Measurements from ENCODE around the gene ZNF701.
"Not testable (repeated sequence)": the region's sequence is repeated elsewhere in the genome, so short reads cannot be mapped to it uniquely, and the experiment has no call there.

The ZNF701 gene

DNA sequence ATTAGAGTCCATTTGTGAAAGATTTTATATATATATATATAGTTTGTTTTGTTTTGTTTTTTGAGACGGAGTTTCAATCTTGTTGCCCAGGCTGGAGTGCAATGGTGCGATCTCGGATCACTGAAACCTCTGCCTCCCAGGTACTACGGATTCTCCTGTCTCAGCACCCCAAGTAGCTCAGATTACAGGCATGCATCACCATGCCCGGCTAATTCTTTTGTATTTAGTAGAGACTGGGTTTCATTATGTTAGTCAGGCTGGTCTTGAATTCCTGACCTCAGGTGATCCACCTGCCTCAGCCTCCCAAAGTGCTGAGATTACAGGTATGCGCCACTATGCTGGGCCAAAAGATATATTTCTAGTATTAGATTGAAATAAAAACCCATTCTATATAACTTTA is 4.0 kb upstream of the ZNF701 start:
- DNase-seq (ENCODE audit: low read depth in 2 of 2): no peak

DNA sequence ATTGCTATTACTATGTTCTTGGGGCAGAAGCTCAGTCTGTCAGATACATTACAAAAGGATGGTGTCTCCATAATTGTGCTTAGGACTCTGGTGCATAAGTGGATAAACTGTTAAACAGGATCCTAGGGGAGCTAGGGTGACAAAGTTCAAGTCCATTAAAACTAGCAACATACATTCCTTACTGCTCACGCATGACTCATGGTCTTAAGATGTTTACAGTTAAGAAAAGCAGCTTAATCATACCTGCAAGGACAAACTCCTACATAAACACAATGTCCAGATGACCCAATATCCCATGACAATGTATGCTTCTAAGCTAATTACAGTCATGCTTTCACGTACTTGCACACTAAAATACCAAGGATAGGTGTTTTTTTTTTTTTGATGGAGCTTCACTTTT is 3.5 kb upstream of the ZNF701 start:
- no peak for DNase-seq (ENCODE audit: low read depth in 2 of 2)

DNA sequence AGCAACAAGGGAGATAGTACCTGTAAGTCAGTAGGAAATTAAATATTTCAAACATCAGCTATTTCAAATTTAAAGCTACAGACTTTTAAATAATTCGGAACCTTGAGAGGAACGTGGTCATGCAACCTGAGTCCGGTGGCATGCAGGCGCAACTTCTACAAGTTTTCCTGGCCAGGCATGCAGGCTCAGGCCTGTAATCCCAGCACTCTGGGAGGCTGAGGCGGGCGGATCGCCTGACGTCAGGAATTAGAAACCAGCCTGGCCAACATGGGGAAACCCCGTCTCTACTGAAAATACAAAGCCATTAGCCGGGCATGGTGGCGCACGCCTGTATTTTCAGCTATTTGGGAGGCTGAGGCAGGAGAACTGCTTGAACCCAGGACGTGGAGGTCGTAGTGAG is 2.2 kb upstream of the ZNF701 start:
- no peak for DNase-seq (ENCODE audit: low read depth in 2 of 2)

DNA sequence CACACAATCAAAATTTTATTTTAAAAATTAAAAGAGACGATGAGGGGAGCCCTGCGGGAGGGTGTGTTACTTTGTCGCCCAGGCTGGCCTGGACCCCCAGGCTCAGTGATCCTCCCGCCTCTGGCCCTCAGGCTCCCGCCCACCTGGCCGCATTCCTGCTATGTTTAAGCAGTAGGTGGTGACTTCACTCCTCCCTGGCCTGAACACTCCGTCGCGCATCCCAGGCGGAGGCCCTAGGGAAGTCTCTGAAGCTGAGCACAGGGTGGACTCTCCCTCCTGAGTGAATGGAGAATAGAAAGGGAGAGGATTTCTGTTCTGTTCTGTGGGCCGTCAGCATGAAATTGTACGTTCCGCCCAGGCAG is 468 bp upstream of the ZNF701 start:
- not testable (repeated sequence) for DNase-seq (ENCODE audit: low read depth in 2 of 2)

DNA sequence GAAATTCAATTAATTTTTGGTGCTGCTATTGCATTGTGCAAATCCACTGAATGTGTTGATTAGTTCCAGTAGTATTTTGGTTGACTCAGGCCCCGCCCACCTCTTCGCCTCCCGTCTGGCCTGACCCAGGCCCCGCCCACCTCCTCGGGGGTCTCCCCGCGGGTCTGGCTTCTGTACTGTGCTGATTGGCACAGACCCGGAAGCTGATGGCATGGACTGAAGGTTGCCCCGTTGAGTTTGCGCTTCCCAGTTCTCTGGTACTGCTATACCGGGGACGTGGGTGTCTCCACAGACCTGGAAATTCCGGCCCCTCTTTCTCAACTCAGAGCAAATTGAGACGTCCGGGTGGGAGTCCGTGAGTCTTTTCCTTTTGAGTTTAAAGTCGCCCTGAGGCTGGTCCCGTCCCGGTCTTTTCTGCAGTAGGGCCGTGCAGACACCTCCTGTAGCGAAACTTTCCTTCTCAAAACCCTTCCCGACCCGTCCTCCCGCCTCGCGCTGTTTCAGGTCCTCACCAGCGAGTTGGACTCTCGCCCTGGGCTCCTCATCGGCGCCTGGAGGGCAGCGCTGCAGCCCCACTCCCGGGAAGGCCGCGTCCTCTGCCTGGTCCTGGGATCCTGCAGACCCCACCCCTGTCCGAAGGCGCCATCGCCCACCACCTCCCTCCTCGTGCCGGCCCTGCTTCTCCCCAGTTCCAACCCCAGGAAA is 14.8 kb downstream of the ZNF701 start:
- no peak for DNase-seq (ENCODE audit: low read depth in 2 of 2)

DNA sequence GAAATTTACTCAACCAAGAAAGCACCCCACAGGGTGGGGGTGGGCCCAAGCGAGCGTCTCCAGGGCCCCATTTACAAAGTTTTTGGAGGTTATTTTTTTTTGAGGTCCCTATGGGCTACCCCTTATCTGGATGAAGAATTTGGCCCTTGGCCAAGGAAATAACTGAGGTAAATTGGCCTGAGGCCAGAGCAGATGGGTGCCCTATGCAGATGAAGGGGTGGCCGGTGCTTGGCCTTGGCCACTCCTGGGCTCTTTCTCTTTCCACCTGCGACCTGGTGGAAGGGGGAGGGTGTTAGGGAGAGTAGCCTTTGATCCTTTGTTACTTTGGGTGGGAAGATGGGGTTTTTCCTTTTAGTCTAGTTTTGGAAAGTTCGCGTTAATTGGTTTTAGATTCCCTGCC is 15.5 kb downstream of the ZNF701 start:
- DNase-seq (ENCODE audit: low read depth in 2 of 2): no peak

DNA sequence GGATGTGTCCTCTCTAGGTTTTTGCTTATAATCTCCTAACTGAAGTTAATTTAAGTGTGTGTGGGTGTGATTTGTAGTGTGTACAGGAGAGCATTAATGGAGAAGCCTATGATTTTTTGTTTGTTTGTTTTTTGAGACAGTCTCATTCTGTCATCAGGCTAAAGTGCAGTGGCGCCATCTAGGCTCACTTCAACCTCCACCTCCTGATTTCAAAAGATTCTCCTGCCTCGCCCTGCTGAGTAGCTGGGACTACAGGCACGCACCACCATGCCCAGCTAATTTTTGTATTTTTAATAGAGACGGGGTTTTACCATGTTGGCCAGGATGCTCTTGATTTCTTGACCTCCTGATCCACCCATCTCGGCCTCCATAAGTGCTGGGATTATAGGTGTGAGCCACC is 20.6 kb downstream of the ZNF701 start:
- no peak for DNase-seq (ENCODE audit: low read depth in 2 of 2)

DNA sequence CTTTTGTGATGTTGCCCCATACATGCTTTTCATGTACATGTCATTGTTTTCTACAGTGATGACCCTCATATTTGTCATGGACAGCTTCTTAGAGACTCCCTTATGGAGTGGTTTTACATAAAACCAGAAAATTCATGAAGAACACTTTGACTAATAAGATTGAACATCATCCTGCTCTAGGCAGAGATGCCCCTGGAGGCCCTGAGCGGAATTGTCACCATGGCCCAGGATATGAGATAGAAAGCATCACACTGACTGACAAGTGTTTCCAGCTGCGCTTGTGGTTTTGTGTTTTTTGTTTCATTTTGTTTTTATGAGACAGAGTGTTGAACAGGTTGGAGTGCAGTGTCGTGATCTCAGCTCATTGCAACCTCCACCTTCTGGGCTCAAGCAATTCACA is 22.2 kb downstream of the ZNF701 start:
- no peak for DNase-seq (ENCODE audit: low read depth in 2 of 2)

DNA sequence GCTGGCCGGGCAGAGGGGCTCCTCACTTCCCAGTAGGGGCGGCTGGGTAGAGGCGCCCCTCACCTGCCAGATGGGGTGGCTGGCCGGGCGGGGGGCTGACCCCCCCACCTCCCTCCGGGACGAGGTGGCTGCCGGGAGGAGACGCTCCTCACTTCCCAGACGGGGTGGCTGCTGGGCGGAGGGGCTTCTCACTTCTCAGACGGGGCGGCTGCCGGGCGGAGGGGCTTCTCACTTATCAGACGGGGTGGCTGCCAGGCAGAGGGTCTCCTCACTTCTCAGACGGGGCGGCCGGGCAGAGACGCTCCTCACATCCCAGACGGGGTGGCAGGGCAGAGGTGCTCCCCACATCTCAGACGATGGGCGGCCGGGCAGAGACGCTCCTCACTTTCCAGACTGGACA is 23.4 kb downstream of the ZNF701 start:
- not testable (repeated sequence) for DNase-seq (ENCODE audit: low read depth in 2 of 2)

DNA sequence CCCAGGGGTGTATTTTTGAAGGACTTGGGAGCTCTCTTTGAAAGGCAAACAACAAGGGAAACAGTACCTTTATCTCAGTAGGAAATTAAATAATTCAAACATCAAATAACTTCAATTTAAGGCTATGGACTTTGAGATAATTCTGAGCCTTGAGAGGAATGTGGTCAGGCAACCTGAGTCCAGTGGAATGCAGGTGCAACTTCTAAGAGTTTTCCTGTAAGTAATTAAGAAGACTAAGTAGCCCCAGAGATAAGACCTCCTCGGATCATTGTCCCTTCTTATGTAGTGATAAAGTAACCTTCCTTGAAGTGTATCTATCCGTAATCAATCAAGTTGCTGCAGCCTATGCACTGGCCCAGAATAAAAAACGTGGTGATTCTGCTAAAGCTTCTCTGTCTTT is 29.2 kb downstream of the ZNF701 start:
- no peak for DNase-seq (ENCODE audit: low read depth in 2 of 2)

DNA sequence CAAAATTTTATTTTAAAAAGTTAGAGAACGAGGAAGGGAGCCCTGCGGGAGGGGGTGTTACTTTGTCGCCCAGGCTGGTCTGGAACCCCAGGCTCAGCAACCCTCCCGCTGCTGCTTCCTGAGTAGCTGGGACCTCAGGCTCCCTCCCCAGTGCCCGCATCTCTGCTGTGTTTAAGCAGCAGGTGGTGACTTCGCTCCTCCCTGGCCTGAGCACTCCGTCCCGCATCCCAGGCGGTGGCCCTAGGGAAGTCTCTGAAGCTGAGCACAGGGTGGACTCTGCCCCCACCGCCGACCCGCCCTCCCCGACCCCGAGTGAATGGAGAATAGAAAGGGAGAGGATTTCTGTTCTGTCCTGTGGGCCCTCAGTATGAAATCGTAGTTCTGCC is 30.5 kb downstream of the ZNF701 start:
- no peak for DNase-seq (ENCODE audit: low read depth in 2 of 2)

DNA sequence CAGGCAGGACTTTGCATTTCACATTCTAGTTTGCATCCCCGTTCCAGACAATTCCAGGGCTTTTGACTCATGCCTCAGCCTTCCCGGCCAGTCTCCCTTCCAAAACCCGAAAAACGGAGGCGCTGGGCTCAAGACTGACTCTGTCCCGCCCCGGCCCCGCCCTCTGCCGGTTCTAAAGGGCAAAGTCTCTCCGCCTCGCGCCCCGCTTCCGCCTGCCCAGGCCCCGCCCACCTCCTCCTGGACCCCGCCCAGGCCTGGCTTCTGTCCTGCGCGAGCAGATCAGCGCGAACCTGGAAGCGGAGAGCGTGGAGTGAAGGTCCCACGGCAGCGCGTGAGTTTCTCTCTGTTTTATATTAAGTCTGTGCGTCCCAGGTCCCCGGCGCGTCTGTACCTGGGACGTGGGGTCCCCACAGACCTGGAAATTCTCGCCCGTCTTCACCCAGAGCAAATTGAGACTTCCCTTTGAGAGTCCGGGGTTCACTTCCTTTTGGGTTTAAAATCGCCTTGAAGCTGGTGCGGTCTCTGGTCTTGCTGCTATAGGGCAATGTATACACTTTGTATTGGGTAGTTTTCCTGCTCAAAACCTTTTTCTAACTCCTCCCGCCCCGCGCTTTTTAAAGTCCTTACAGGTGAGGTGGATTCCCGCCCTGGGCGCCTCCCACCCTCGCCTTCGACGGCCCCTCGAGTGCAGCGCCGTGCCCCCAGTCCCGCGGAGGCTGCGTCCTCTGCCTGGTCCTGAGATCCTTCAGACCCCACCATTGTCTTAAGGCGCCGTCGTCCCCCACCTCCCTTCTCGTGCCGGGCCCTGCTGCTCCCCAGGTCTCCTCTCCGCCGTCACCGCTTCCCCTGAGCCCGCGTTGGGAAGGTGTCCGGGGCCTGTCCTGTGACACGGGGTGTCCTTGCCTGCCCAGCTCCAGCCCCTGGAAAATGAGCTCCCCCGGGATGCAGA is 31.2 kb downstream of the ZNF701 start:
- peak; percentile 82 to 93 for DNase-seq (ENCODE audit: low read depth in 2 of 2)

DNA sequence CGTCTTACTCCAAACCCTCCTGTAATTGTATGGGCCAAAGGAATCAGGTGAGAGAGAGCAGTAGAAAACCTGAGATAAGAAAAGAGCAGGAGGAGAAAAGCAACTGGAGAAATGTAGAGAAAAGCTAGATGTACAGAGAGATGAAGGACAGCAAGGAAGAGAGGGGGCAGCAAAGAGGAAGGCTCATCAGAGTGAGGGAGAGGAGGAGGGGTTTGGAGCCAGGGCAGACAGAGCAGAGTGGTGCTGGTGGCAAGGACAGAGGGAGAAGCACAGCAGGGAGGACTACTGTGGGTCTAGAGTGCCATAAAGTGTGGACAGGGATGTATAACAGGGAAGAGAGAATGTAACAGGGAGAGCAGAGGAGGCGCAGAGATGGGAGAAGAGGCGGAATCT is 31.9 kb downstream of the ZNF701 start:
- not testable (repeated sequence) for DNase-seq (ENCODE audit: low read depth in 2 of 2)

DNA sequence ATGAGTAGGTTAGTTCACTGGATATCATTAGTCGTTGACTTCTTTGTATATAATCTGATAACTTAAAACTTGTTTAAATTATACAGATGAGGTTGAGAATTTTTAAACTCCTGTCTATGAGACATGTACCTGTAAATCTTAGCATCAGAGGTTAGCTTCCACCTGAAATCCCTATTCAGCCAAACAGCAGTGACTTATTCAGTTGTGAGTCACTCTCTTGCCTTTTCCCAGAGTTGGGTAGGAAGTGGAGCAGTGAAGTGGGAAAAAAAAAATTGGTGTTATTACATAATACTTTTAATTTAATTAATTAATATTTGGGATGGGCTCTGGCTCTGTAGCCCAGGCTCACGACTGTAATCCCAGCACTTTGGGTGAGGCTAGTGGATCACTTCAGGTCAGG is 32.9 kb downstream of the ZNF701 start:
- no peak for DNase-seq (ENCODE audit: low read depth in 2 of 2)

DNA sequence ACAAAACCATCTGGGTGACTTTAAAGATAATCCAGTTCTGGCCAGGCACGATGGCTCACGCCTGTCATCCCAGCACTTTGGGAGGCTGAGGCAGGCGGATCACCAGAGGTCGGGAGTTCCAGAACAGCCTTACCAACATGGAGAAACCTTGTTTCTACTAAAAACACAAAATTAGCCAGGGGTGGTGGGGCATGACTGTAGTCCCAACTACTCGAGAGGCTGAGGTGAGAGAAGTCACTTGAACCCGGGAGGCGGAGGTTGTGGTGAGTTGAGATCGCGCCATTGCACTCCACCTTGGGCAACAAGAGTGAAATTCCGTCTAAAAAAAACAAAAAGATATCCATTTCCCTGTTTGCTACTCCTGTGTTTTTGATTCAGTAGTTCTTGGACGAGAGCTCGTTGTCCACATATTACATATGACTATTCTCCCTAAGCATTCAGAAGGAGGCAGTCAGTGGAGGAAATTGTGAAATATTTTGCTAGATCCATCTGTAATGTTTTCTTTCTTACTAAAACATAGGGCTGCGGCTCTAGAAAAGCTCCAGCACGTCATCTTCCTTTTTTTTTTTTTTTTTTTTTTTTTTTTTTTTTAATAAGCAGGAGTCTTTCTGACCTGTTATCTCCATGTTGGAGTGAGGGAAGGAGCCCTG is 33.6 kb downstream of the ZNF701 start:
- DNase-seq (ENCODE audit: low read depth in 2 of 2): no peak

DNA sequence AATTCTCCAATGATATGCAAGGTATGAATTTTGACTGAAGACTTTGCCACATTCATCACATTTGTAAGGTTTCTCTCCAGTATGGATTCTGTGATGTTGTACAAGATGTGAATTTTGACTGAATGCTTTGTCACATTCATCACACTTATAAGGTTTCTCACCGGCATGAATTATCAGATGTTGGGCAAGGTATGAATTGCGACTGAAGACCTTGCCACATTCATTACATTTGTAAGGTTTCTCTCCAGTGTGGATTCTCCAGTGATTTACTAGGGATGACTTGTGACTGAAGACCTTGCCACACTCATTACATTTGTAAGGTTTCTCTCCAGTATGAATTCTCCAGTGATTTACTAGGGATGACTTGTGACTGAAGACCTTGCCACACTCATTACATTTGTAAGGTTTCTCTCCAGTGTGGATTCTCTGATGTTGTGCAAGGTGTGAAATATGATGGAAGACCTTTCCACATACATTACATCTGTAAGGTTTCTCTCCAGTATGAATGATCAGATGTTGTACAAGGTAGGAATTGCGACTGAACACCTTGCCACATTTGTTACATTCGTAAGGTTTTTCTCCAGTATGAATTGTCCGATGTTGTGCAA is 43.3 kb downstream of the ZNF701 start:
- no peak for DNase-seq (ENCODE audit: low read depth in 2 of 2)

DNA sequence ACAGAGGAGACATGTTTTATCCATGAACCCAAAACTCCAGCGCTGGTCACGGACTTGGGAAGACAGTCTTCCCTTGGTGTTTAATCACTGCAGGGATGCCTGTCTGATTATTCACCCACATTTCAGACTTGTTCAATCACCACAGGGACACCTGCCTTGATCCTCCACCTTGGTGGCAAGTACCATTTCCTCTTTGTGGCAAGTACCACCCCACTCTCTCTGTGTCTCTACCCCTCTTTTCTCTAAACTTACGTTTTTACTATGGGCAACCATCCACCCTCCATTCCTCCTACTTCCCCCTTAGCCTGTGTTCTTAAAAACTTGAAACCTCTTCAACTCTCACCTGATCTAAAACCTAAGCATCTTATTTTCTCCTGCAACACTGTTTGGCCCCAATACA is 51.3 kb downstream of the ZNF701 start:
- DNase-seq (ENCODE audit: low read depth in 2 of 2): no peak

DNA sequence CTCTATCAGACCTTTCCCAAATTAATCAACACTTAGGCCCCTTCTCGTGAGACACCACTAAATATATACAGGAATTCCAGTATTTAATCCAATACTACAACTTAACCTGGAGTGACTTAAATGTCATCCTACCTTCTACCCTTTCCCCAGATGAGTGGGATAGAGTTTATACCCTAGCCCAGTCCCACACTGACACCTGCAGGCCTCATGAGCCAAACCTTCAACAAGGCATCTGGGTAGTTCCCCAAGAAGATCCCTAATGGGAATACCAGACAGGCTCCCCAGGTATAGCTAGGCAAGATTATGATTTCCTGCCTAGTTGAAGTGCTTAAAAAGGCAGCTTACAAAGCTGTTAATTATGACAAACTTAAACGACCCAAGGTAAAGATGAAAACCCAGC is 52.2 kb downstream of the ZNF701 start:
- DNase-seq (ENCODE audit: low read depth in 2 of 2): no peak

DNA sequence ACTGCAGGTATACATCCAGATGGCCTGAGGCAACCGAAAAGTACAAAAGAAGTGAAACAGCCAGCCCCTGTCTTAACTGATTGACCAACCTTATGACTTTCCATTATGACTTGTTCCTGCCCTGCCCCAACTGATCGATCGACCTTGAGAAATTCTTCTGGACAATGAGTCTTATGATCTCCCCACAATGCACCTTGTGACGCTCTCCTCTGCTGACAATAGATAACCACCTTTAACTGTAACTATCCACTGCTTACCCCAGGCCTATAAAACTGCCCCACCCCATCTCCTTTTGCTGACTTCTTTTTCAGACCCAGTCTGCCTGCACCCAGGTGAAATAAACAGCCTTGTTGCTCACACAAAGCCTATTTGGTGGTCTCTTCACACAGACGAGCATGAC is 56.8 kb downstream of the ZNF701 start:
- no peak for DNase-seq (ENCODE audit: low read depth in 2 of 2)

DNA sequence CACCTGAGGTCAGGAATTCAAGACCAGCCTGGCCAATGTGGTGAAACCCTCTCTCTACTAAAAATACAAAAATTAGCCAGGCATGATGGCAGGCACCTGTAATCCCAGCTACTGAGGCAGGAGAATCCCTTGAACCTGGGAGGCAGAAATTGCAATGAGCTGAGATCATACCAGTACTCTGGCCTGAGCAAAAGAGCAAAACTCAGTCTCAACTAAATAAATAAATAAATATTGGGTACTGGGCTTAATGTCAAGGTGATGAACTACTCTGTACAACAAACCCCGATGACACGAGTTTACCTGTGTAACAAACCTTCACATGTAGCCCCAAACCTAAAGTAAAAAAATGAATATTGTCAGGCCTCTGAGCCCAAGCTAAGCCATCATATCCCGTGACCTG is 57.4 kb downstream of the ZNF701 start:
- not testable (repeated sequence) for DNase-seq (ENCODE audit: low read depth in 2 of 2)

DNA sequence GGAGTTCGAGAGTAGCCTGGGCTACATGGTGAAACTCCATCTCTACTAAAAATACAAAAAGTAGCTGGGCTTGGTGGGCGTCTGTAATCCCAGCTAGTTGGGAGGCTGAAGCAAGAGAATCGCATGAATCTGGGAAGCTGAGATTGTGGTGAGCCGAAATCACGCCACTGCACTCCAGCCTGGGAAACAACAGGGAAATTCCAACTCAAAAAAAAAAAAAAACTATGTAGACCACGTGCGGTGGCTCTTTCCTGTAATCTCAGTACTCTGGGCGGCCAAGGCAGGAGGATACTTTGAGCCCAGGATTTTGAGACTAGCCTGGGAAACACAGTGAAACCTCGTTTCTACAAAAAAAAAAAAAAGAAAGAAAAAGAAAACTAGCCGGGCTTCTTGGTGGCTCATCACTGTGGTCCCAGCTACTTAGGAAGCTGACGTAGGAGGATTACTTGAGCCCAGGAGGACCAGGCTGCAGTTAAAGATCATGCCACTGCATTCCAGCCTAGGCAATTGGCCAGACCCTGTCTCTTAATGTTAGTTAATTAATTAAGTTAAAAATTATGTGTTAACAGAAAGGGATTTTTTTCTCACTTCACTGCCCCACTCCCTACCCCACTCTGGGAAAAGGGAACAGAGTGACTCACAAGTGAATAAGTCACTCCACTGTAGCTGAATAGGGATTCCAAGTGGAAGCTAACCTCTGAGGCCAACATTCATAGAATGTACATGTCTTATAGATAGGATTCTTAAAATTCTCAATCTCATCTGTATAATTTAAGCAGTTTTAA is 65.9 kb downstream of the ZNF701 start:
- DNase-seq (ENCODE audit: low read depth in 2 of 2): no peak
